CD4-positive, CD25-positive, alpha-beta regulatory T cell (primary cell): Measurements from ENCODE around the gene MIB1. TPM values are rescaled to one million over a fixed set of nuclear protein-coding genes. Genes with fewer than 3 reads are reported as not detected.

Experiments used
- ATAC-seq, 2 donors: fragments of 150-1000 bp; cut with Tn5 transposase; one replicate each; pipeline ENCODE4 v1.10.0; 2021; ENCODE audit warnings: low read depth in 2 of 2, moderate number of reproducible peaks in 2 of 2, moderate library complexity in 1 of 2
- DNase-seq, 3 donors: peaks; one replicate each; pipeline versions ENCODE4 v3.0.0 to v3.0.0-alpha.2; 2012 to 2022; ENCODE audit warnings: mixed read lengths in 1 of 3
- H3K27ac ChIP-seq: one replicate; pipeline ENCODE4 v1.7.0; 2013; ENCODE audit warnings: mild to moderate bottlenecking, low read length; ENCODE audit not compliant: insufficient read depth, poor library complexity, severe bottlenecking
- H3K27me3 ChIP-seq: one replicate; pipeline ENCODE4 v1.7.0; 2013; ENCODE audit warnings: low read length; ENCODE audit not compliant: control insufficient read depth, insufficient read depth
- H3K36me3 ChIP-seq: one replicate; pipeline ENCODE4 v1.7.0; 2013; ENCODE audit warnings: mild to moderate bottlenecking, low read length, moderate library complexity; ENCODE audit not compliant: control insufficient read depth, insufficient read depth
- H3K4me1 ChIP-seq: 2 replicates; pipeline ENCODE4 v1.7.0; 2013; ENCODE audit warnings: mild to moderate bottlenecking, low read length; ENCODE audit not compliant: insufficient read depth, control insufficient read depth, poor library complexity, severe bottlenecking
- H3K4me3 ChIP-seq: one replicate; pipeline ENCODE4 v1.7.0; 2013; ENCODE audit warnings: low read depth, mild to moderate bottlenecking, low read length, moderate library complexity
- H3K9me3 ChIP-seq, 2 experiments: 1 replicate in 1 of 2; 2 replicates in 1 of 2; pipeline ENCODE4 v1.7.0; 2013; ENCODE audit warnings: low read length in 2 of 2, mild to moderate bottlenecking in 1 of 2, moderate library complexity in 1 of 2; ENCODE audit not compliant: control insufficient read depth in 2 of 2
- H3K27ac Mint-ChIP-seq, 3 donors: one replicate each; pipeline ENCODE4 v1.8.0; 2020 to 2022; ENCODE audit warnings: mild to moderate bottlenecking in 3 of 3, mixed read lengths in 3 of 3, moderate library complexity in 2 of 3
- H3K27me3 Mint-ChIP-seq: one replicate; pipeline ENCODE4 v1.8.0; 2022; ENCODE audit warnings: mild to moderate bottlenecking, mixed read lengths
- H3K36me3 Mint-ChIP-seq: one replicate; pipeline ENCODE4 v1.8.0; 2020; ENCODE audit warnings: mixed read lengths
- H3K4me1 Mint-ChIP-seq, 4 donors: one replicate each; pipeline ENCODE4 v1.8.0; 2020 to 2022; ENCODE audit warnings: mixed read lengths in 4 of 4, mild to moderate bottlenecking in 1 of 4
- H3K4me3 Mint-ChIP-seq, 4 donors: one replicate each; pipeline ENCODE4 v1.8.0; 2020 to 2022; ENCODE audit warnings: mild to moderate bottlenecking in 4 of 4, mixed read lengths in 4 of 4, moderate library complexity in 3 of 4
- H3K9me3 Mint-ChIP-seq, 7 donors: one replicate each; pipeline ENCODE4 v1.8.0; 2020 to 2022; ENCODE audit warnings: mixed read lengths in 7 of 7, mild to moderate bottlenecking in 3 of 7, moderate library complexity in 2 of 7
- polyA plus RNA-seq, 4 donors: library from polyadenylated mRNA; unstranded; fragments of 300-500 nt; fragmentation: Illumina TruSeq; gene quantifications; one replicate each; pipeline ENCODE4 v1.2.3, GENCODE V29; 2021
- total RNA-seq: library from RNA; stranded (reverse); gene quantifications from one replicate; pipeline ENCODE4 v1.2.3, GENCODE V29; 2022

MIB1 gene
- total and polyA plus RNA-seq, 5 donors from 2014 or later: 7.3 to 37.7 (median 7.8) TPM

DNA sequence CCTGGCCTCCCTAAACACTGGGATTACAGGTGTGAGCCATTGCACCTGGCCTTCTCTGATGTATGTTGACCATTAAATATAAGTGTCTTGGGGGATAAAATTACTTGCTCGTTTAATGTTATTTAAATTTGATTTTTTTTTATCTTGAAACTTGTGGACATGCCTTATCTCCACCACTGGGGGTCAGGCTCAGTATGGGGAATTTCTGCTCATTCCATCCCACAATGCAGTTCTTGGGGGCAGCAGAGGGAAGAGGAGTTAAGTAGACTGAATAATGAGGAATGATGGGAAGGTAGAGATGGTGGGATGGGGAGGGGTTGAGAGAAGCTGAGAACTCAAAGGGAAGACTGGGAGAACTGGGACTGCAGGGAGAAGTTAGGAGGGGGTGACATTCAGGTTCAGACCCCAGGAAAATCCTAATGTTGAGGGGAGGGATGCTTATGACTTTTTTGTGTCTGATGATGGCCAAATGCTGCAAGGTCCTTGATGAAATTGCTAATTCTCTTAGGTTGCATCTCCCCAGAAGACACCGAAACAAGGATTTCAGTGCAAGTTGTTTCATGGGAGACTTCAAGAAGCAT, 174.2 kb downstream of the MIB1 start:
- peaks cover 4% of the 10 kb centered on the region for H3K27me3 Mint-ChIP-seq
- ATAC-seq (no peak), DNase-seq (no peak)
- Histone ChIP-seq H3K9me3 (peaks cover 0 to 11% of the 10 kb centered on the region in 2 experiments), H3K27ac (no peak overlapping the region), H3K27me3 (no peaks in the 10 kb centered on the region), H3K36me3 (no peaks in the 10 kb centered on the region), H3K4me3 (no peak overlapping the region), H3K4me1 (no peaks in the 10 kb centered on the region)
- peaks cover 0 to 12% (median 8%) of the 10 kb centered on the region in 7 donors for H3K9me3 Mint-ChIP-seq
- no peak overlapping the region for H3K27ac Mint-ChIP-seq
- H3K36me3 Mint-ChIP-seq: no peaks in the 10 kb centered on the region
- H3K4me1 Mint-ChIP-seq: no peaks in the 10 kb centered on the region
- no peak overlapping the region for H3K4me3 Mint-ChIP-seq

DNA sequence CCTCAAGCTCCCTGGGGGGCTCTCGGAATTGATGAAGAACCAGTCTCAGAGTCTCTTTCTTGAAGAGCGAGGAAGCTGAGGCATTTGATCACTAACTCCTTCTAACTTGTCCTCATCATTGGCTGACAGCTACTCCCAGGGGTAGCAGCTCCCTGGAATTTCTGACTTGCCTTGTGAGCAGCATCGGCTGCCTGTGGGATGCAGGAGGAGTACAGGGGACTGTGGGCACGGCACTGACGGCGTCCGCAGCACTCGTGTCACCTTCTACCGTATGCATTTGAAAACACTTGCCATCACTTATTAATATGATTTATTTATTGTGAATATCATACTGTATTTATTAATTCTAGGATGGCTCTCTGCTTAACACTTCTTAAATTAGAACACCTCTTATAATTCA, 175.0 kb downstream of the MIB1 start:
- peaks cover 4% of the 10 kb centered on the region for H3K27me3 Mint-ChIP-seq
- Histone ChIP-seq H3K27ac (no peak overlapping the region), H3K36me3 (no peaks in the 10 kb centered on the region), H3K4me1 (no peaks in the 10 kb centered on the region), H3K9me3 (peaks cover 0 to 11% of the 10 kb centered on the region in 2 experiments), H3K27me3 (no peaks in the 10 kb centered on the region), H3K4me3 (no peak overlapping the region)
- no peaks in the 10 kb centered on the region for H3K36me3 Mint-ChIP-seq
- H3K9me3 Mint-ChIP-seq: peaks cover 0 to 12% (median 8%) of the 10 kb centered on the region in 7 donors
- DNase-seq: no peak
- no peaks in the 10 kb centered on the region for H3K4me1 Mint-ChIP-seq
- no peak for ATAC-seq
- no peak overlapping the region for H3K4me3 Mint-ChIP-seq
- no peak overlapping the region for H3K27ac Mint-ChIP-seq

DNA sequence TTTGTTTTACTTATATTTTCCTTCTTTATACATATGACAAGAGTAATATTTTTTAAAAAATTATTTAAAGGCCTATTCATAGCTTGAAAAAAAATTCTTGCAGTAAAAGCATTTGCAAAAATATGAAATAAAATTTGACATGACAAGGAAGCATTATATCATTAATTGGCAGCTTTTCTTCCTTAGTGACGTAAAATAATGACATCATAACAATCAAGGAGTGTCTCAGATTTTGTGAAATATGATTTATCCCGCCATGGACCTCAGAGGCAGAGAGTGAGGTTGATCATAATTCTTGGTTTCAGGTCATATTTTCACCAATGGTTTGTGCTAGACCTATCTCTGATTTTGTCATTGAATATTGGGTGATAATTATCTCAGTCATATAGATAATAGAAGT, 176.0 kb downstream of the MIB1 start:
- peaks cover 0 to 11% of the 10 kb centered on the region in 2 experiments for H3K9me3 ChIP-seq
- H3K4me3 ChIP-seq: no peak overlapping the region
- H3K27ac Mint-ChIP-seq: no peak overlapping the region
- H3K4me1 ChIP-seq: no peaks in the 10 kb centered on the region
- H3K36me3 ChIP-seq: no peaks in the 10 kb centered on the region
- H3K27me3 Mint-ChIP-seq: peaks cover 4% of the 10 kb centered on the region
- H3K4me1 Mint-ChIP-seq: no peaks in the 10 kb centered on the region
- ATAC-seq: no peak
- H3K36me3 Mint-ChIP-seq: no peaks in the 10 kb centered on the region
- no peak overlapping the region for H3K27ac ChIP-seq
- no peak overlapping the region for H3K4me3 Mint-ChIP-seq
- no peaks in the 10 kb centered on the region for H3K27me3 ChIP-seq
- H3K9me3 Mint-ChIP-seq: peaks cover 0 to 12% (median 8%) of the 10 kb centered on the region in 7 donors
- DNase-seq: no peak

DNA sequence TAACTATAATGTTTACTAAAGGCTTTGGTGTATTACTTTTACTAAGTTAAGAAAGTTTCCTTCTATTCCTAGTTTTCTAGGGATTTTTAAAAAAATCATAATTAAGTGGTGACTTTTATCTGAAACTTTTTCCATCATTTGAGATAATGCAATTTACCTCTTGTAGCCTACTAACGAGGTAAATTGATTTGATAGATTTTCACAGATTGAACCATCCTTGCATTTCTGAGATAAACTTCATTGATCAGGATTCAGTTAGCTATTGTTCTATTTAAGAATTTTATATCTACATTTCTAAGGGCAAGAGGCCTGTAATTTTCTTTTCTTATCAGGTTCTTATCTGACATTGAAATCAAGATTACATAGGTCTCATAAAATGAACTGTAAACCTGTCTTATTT, 178.1 kb downstream of the MIB1 start:
- Mint-ChIP-seq H3K27me3 (peaks cover 4% of the 10 kb centered on the region), H3K36me3 (no peaks in the 10 kb centered on the region), H3K27ac (no peak overlapping the region), H3K4me3 (no peak overlapping the region), H3K9me3 (peaks cover 0 to 12% (median 8%) of the 10 kb centered on the region in 7 donors), H3K4me1 (no peaks in the 10 kb centered on the region)
- Histone ChIP-seq H3K4me1 (no peaks in the 10 kb centered on the region), H3K27me3 (no peaks in the 10 kb centered on the region), H3K36me3 (no peaks in the 10 kb centered on the region), H3K27ac (no peak overlapping the region), H3K4me3 (no peak overlapping the region), H3K9me3 (peaks cover 0 to 11% of the 10 kb centered on the region in 2 experiments)
- ATAC-seq (no peak), DNase-seq (no peak)

Other genes starting within 250 kb of the MIB1 start
- 37.1 TPM for gene ESCO1, start 140.1 kb upstream of the MIB1 start, total RNA-seq
- 1 to 10 TPM; 6.2 to 8.6 (median 7.4) TPM for gene ESCO1, start 140.1 kb upstream of the MIB1 start, polyA plus RNA-seq
- gene SNRPD1, start 128.5 kb upstream of the MIB1 start, total RNA-seq: 31.4 TPM
- 100 to 1,000 TPM in 1 of 4 donors, 10 to 100 TPM in 3; 87.7 to 109 (median 92.7) TPM for gene SNRPD1, start 128.5 kb upstream of the MIB1 start, polyA plus RNA-seq
- gene ABHD3, start 36.0 kb upstream of the MIB1 start, total RNA-seq: 57.1 TPM
- 10 to 100 TPM; 37.7 to 48.7 (median 44.7) TPM for gene ABHD3, start 36.0 kb upstream of the MIB1 start, polyA plus RNA-seq